Esophagus muscularis mucosa (tissue), 4 donors: ENCODE data around the gene ERICH6. TPM values are rescaled to one million over a fixed set of nuclear protein-coding genes. Genes with fewer than 3 reads are reported as not detected.

ENCODE experiments used
- DNase-seq: peaks from one replicate; pipeline ENCODE4 v3.0.0-alpha.2; 2017; ENCODE audit errors: extremely low spot score
- H3K27ac ChIP-seq, 4 donors: fragments of 200-600 bp; sonication (generic); replicated peaks in 1 of 4; 1 replicate in 3 of 4; 2 replicates in 1 of 4; pipeline ENCODE4 v1.5.1; 2016 to 2019; ENCODE audit warnings: mild to moderate bottlenecking in 1 of 4
- H3K27me3 ChIP-seq, 4 donors: fragments of 200-600 bp; sonication (generic); one replicate each; pipeline versions ENCODE4 v1.5.1 to v1.6.0; 2016 to 2019
- H3K36me3 ChIP-seq, 4 donors: fragments of 200-600 bp; sonication (generic); one replicate each; pipeline ENCODE4 v1.5.1; 2016 to 2019
- H3K4me1 ChIP-seq, 4 donors: fragments of 200-600 bp; sonication (generic); one replicate each; pipeline ENCODE4 v1.5.1; 2016 to 2019
- H3K4me3 ChIP-seq, 4 donors: fragments of 200-600 bp; sonication (generic); 1 replicate in 2 of 4; 2 replicates in 2 of 4; pipeline ENCODE4 v1.5.1; 2016 to 2019; ENCODE audit warnings: mild to moderate bottlenecking in 4 of 4, moderate library complexity in 1 of 4
- H3K9me3 ChIP-seq, 4 donors: fragments of 200-600 bp; sonication (generic); 1 replicate in 3 of 4; 2 replicates in 1 of 4; pipeline ENCODE4 v1.5.1; 2016 to 2019
- CTCF ChIP-seq, 3 experiments: fragments of 200-600 bp in 2 of 3; fragments of 450-650 bp in 1 of 3; sonication (generic) in 2 of 3; IDR thresholded peaks; one replicate each; pipeline ENCODE4 v1.5.1; 2017 to 2019; ENCODE audit warnings: antibody characterized with exemption in 3 of 3, mild to moderate bottlenecking in 2 of 3, moderate library complexity in 1 of 3
- EP300 ChIP-seq: sonication (generic); formaldehyde crosslinking; IDR thresholded peaks from one replicate; pipeline ENCODE4 v1.6.1; 2017; ENCODE audit warnings: antibody characterized with exemption
- POLR2A ChIP-seq: fragments of 450-650 bp; IDR thresholded peaks from one replicate; pipeline ENCODE4 v1.6.1; 2017; ENCODE audit warnings: antibody characterized with exemption, moderate library complexity, mild to moderate bottlenecking, low read depth
- POLR2AphosphoS5 ChIP-seq, 2 donors: sonication (generic); formaldehyde crosslinking; IDR thresholded peaks; one replicate each; pipeline ENCODE4 v1.6.1; 2017; ENCODE audit warnings: antibody characterized with exemption in 2 of 2
- WGBS: methylation state at CpG from one replicate; pipeline ENCODE4 v1.1.5; 2018; 5-methylcytosine and 5-hydroxymethylcytosine counted together
- intact Hi-C: fragments of 100-400 bp; cut with DNase I; formaldehyde crosslinking; loops from one replicate; pipeline ENCODE4 v1.15.1; 2023
- total RNA-seq, 4 donors: library from RNA; depleted of rRNA; stranded (reverse); fragments of >200 nt; gene quantifications; one replicate each; pipeline versions ENCODE4 v1.1.0 to v1.2.1, GENCODE V29; 2016

ERICH6 gene
- total RNA-seq, 4 donors from 2014 or later: not detected

GRCh38 chr3:150697646-150698045, 6.1 kb downstream of the ERICH6 start:
- no peak for DNase-seq
- no peak overlapping the region for H3K27ac ChIP-seq
- no peaks in the 10 kb centered on the region for H3K27me3 ChIP-seq
- TF ChIP-seq EP300: no peak
- TF ChIP-seq POLR2AphosphoS5 (IDR thresholded peaks at IDR 0.05): no peak
- no peak for TF ChIP-seq CTCF (IDR thresholded peaks at IDR 0.05)
- TF ChIP-seq POLR2A: no peak
- H3K36me3 ChIP-seq: no peaks in the 10 kb centered on the region
- H3K4me1 ChIP-seq: no peaks in the 10 kb centered on the region
- no peaks in the 10 kb centered on the region for H3K9me3 ChIP-seq
- intact Hi-C loops: no loop called here
- H3K4me3 ChIP-seq: no peak overlapping the region

GRCh38 chr3:150691414-150692040, 12.2 kb downstream of the ERICH6 start:
- no peaks in the 10 kb centered on the region for H3K27me3 ChIP-seq
- TF ChIP-seq POLR2AphosphoS5 (IDR thresholded peaks at IDR 0.05) (no peak), CTCF (IDR thresholded peaks at IDR 0.05) (no peak), EP300 (no peak)
- intact Hi-C loops: no loop called here
- no peak for DNase-seq
- no peaks in the 10 kb centered on the region for H3K4me1 ChIP-seq
- WGBS: 93% methylated on average over 2 of the region's 2 CpGs
- no peaks in the 10 kb centered on the region for H3K9me3 ChIP-seq
- no peak overlapping the region for H3K4me3 ChIP-seq
- H3K27ac ChIP-seq: no peak overlapping the region
- H3K36me3 ChIP-seq: no peaks in the 10 kb centered on the region

- no peaks in the 10 kb centered on the region for H3K36me3 ChIP-seq
- H3K4me3 ChIP-seq: no peak overlapping the region
- no peak overlapping the region for H3K27ac ChIP-seq
- H3K4me1 ChIP-seq: no peaks in the 10 kb centered on the region
- no peaks in the 10 kb centered on the region for H3K9me3 ChIP-seq
- intact Hi-C loops: no loop called here
- no peak for TF ChIP-seq EP300
- no peak for TF ChIP-seq CTCF (IDR thresholded peaks at IDR 0.05)
- TF ChIP-seq POLR2AphosphoS5 (IDR thresholded peaks at IDR 0.05): no peak
- TF ChIP-seq POLR2A: no peak
- H3K27me3 ChIP-seq: no peaks in the 10 kb centered on the region
- no peak for DNase-seq
These were observed 16.1 kb downstream of the ERICH6 start for GRCh38 chr3:150687613-150688012.

GRCh38 chr3:150682824-150683223, 20.9 kb downstream of the ERICH6 start:
- no peaks in the 10 kb centered on the region for H3K9me3 ChIP-seq
- intact Hi-C loops: no loop called here
- H3K36me3 ChIP-seq: no peaks in the 10 kb centered on the region
- no peak overlapping the region for H3K27ac ChIP-seq
- DNase-seq: no peak
- no peaks in the 10 kb centered on the region for H3K4me1 ChIP-seq
- no peak overlapping the region for H3K4me3 ChIP-seq
- no peak for TF ChIP-seq POLR2AphosphoS5 (IDR thresholded peaks at IDR 0.05)
- TF ChIP-seq CTCF (IDR thresholded peaks at IDR 0.05): no peak
- no peak for TF ChIP-seq EP300
- no peaks in the 10 kb centered on the region for H3K27me3 ChIP-seq

GRCh38 chr3:150682279-150682678, 21.4 kb downstream of the ERICH6 start:
- intact Hi-C loops: no loop called here
- TF ChIP-seq POLR2AphosphoS5 (IDR thresholded peaks at IDR 0.05): no peak
- no peak for TF ChIP-seq CTCF (IDR thresholded peaks at IDR 0.05)
- TF ChIP-seq EP300: no peak
- no peak for TF ChIP-seq POLR2A
- WGBS: 33% methylated on average over 1 of the region's 1 CpG

More at GRCh38 chr3:150682279-150682678, 21.4 kb downstream of the ERICH6 start:
- DNase-seq: no peak
- Histone ChIP-seq H3K4me1 (no peaks in the 10 kb centered on the region), H3K27ac (no peak overlapping the region), H3K36me3 (no peaks in the 10 kb centered on the region), H3K27me3 (no peaks in the 10 kb centered on the region), H3K4me3 (no peak overlapping the region), H3K9me3 (no peaks in the 10 kb centered on the region)
